ENCODE results near the gene FOXO3. TPM values are rescaled to one million over a fixed set of nuclear protein-coding genes. Genes with fewer than 3 reads are reported as not detected.

The FOXO3 gene
- total RNA-seq = 37.5 and 41.4 TPM in 2 replicates

GRCh38 chr6:108560463-108561308, at the start of gene FOXO3:
Gene FOXO3, plus strand, starts transcription at chr6:108560917. Its CDS starts 292 bp downstream, at chr6:108561209.
- TF ChIP-seq CTCF (IDR thresholded peaks at IDR 0.05; ENCODE audit: insufficient read depth, low read length, poor library complexity, severe bottlenecking) = no peak

GRCh38 chr6:108518714-108519576, 41.8 kb upstream of the FOXO3 start:
- no peak overlapping the region for H3K4me3 ChIP-seq (ENCODE audit: low read depth, low read length)
- no peaks in the 10 kb centered on the region for H3K36me3 ChIP-seq (ENCODE audit: control insufficient read depth, insufficient read depth, low read length)
- peak; percentile 47 for TF ChIP-seq CTCF (IDR thresholded peaks at IDR 0.05; ENCODE audit: insufficient read depth, low read length, poor library complexity, severe bottlenecking)
- H3K27me3 ChIP-seq (ENCODE audit: control insufficient read depth, insufficient read depth, low read length) = no peaks in the 10 kb centered on the region
- DNase-seq (ENCODE audit: low read depth) = no peak

More at GRCh38 chr6:108560463-108561308, at the start of gene FOXO3:
- H3K36me3 ChIP-seq (ENCODE audit: control insufficient read depth, insufficient read depth, low read length) = no peaks in the 10 kb centered on the region
- no peaks in the 10 kb centered on the region for H3K27me3 ChIP-seq (ENCODE audit: control insufficient read depth, insufficient read depth, low read length)
- DNase-seq (ENCODE audit: low read depth) = peak; percentile 65
- H3K4me3 ChIP-seq (ENCODE audit: low read depth, low read length) = peak within 1 kb of the TSS; percentile 86

GRCh38 chr6:108521616-108522107, 39.1 kb upstream of the FOXO3 start:
- Histone ChIP-seq H3K36me3 (ENCODE audit: control insufficient read depth, insufficient read depth, low read length) (no peaks in the 10 kb centered on the region), H3K27me3 (ENCODE audit: control insufficient read depth, insufficient read depth, low read length) (no peaks in the 10 kb centered on the region), H3K4me3 (ENCODE audit: low read depth, low read length) (no peak overlapping the region)
- no peak for TF ChIP-seq CTCF (IDR thresholded peaks at IDR 0.05; ENCODE audit: insufficient read depth, low read length, poor library complexity, severe bottlenecking)
- DNase-seq (ENCODE audit: low read depth) = no peak

GRCh38 chr6:108523697-108524096, 37.0 kb upstream of the FOXO3 start:
- no peak for TF ChIP-seq CTCF (IDR thresholded peaks at IDR 0.05; ENCODE audit: insufficient read depth, low read length, poor library complexity, severe bottlenecking)
- Histone ChIP-seq H3K36me3 (ENCODE audit: control insufficient read depth, insufficient read depth, low read length) (no peaks in the 10 kb centered on the region), H3K4me3 (ENCODE audit: low read depth, low read length) (no peak overlapping the region), H3K27me3 (ENCODE audit: control insufficient read depth, insufficient read depth, low read length) (no peaks in the 10 kb centered on the region)
- DNase-seq (ENCODE audit: low read depth) = no peak

GRCh38 chr6:108524528-108525248, 36.0 kb upstream of the FOXO3 start:
- no peak for DNase-seq (ENCODE audit: low read depth)
- Histone ChIP-seq H3K27me3 (ENCODE audit: control insufficient read depth, insufficient read depth, low read length) (no peaks in the 10 kb centered on the region), H3K36me3 (ENCODE audit: control insufficient read depth, insufficient read depth, low read length) (no peaks in the 10 kb centered on the region), H3K4me3 (ENCODE audit: low read depth, low read length) (no peak overlapping the region)
- TF ChIP-seq CTCF (IDR thresholded peaks at IDR 0.05; ENCODE audit: insufficient read depth, low read length, poor library complexity, severe bottlenecking) = no peak
